Astrocyte (in vitro differentiated cells and primary cell): Measurements from ENCODE around the gene DUS3L. TPM values are rescaled to one million over a fixed set of nuclear protein-coding genes. Genes with fewer than 3 reads are reported as not detected.

ENCODE experiments used
- DNase-seq: peaks from one replicate; pipeline ENCODE4 v3.0.0-alpha.2; 2010; ENCODE audit warnings: low read depth
- FAIRE-seq: peaks from 2 replicates; lab custom pipeline; 2011; peaks lifted over from hg19 to GRCh38; lab: Jason Lieb, UNC
- H2AFZ ChIP-seq: 2 replicates; pipeline ENCODE4 v1.6.0; 2012; ENCODE audit warnings: low read depth, low read length, inconsistent platforms
- H3K27ac ChIP-seq: 2 replicates; pipeline ENCODE4 v1.5.1; 2011; ENCODE audit warnings: low read depth, low read length, inconsistent platforms
- H3K27me3 ChIP-seq: 2 replicates; pipeline ENCODE4 v1.6.0; 2011; ENCODE audit warnings: low read length, inconsistent platforms; ENCODE audit not compliant: insufficient read depth
- H3K36me3 ChIP-seq: 2 replicates; pipeline ENCODE4 v1.5.1; 2011; ENCODE audit warnings: low read length, inconsistent platforms; ENCODE audit not compliant: insufficient read depth
- H3K4me1 ChIP-seq: 2 replicates; pipeline ENCODE4 v1.5.1; 2011; ENCODE audit warnings: low read length, inconsistent platforms; ENCODE audit not compliant: insufficient read depth
- H3K4me2 ChIP-seq: 2 replicates; pipeline ENCODE4 v1.6.0; 2012; ENCODE audit warnings: low read length, inconsistent platforms
- H3K4me3 ChIP-seq: 2 replicates; pipeline ENCODE4 v1.5.1; 2011; ENCODE audit warnings: low read depth, mild to moderate bottlenecking, low read length, inconsistent platforms; ENCODE audit not compliant: insufficient read depth
- H3K79me2 ChIP-seq: 2 replicates; pipeline ENCODE4 v1.6.0; 2012; ENCODE audit warnings: mild to moderate bottlenecking, low read length, inconsistent platforms; ENCODE audit not compliant: insufficient read depth
- H3K9ac ChIP-seq: 2 replicates; pipeline ENCODE4 v1.6.0; 2012; ENCODE audit warnings: mild to moderate bottlenecking, low read length, inconsistent platforms
- H3K9me3 ChIP-seq: 2 replicates; pipeline ENCODE4 v1.5.1; 2012; ENCODE audit warnings: low read depth, mild to moderate bottlenecking, low read length, inconsistent platforms; ENCODE audit not compliant: insufficient read depth
- H4K20me1 ChIP-seq: 2 replicates; pipeline ENCODE4 v1.6.0; 2012; ENCODE audit warnings: low read length, inconsistent platforms; ENCODE audit not compliant: insufficient read depth
- H3K27ac Mint-ChIP-seq: one replicate; pipeline ENCODE4 v1.8.0; 2021; ENCODE audit warnings: mild to moderate bottlenecking, mixed read lengths; ENCODE audit not compliant: unreplicated experiment
- H3K27me3 Mint-ChIP-seq: one replicate; pipeline ENCODE4 v1.8.0; 2021; ENCODE audit warnings: low read depth, mixed read lengths; ENCODE audit not compliant: unreplicated experiment
- H3K36me3 Mint-ChIP-seq: one replicate; pipeline ENCODE4 v1.8.0; 2021; ENCODE audit warnings: low read depth, mixed read lengths; ENCODE audit not compliant: unreplicated experiment
- H3K4me1 Mint-ChIP-seq: one replicate; pipeline ENCODE4 v1.8.0; 2021; ENCODE audit warnings: low read depth, mixed read lengths; ENCODE audit not compliant: unreplicated experiment
- H3K4me3 Mint-ChIP-seq: one replicate; pipeline ENCODE4 v1.8.0; 2021; ENCODE audit warnings: mild to moderate bottlenecking, moderate library complexity, mixed read lengths; ENCODE audit not compliant: unreplicated experiment
- H3K9me3 Mint-ChIP-seq: one replicate; pipeline ENCODE4 v1.8.0; 2021; ENCODE audit warnings: mild to moderate bottlenecking, mixed read lengths; ENCODE audit not compliant: unreplicated experiment
- EZH2 ChIP-seq: IDR thresholded peaks from 2 replicates; pipeline ENCODE4 v1.6.1; 2012; ENCODE audit warnings: mild to moderate bottlenecking, low read length, inconsistent platforms; ENCODE audit not compliant: insufficient read depth
- total RNA-seq: library from RNA; stranded (reverse); gene quantifications from 2 replicates; pipeline ENCODE4 v1.2.1, GENCODE V29; 2021
- TF ChIP-seq, protein P1 (sequence below): IDR thresholded peaks from 2 replicates; pipeline ENCODE4 v1.5.1; 2011; ENCODE audit warnings: low read depth, mild to moderate bottlenecking, inconsistent platforms, low read length, moderate library complexity; ENCODE audit not compliant: insufficient read depth

DUS3L gene
- total RNA-seq, 1 donor from 2014 or later, result 18.4 TPM

GRCh38 chr19:5801796-5802619 is 11.0 kb upstream of the DUS3L start:
- no peak overlapping the region for H3K27ac ChIP-seq
- H3K79me2 ChIP-seq, result no peaks in the 10 kb centered on the region
- DNase-seq, result no peak
- Mint-ChIP-seq H3K27me3 (peaks cover 37% of the 10 kb centered on the region), H3K9me3 (no peaks in the 10 kb centered on the region), H3K27ac (no peak overlapping the region), H3K4me3 (no peak overlapping the region), H3K36me3 (no peaks in the 10 kb centered on the region), H3K4me1 (no peaks in the 10 kb centered on the region)
- no peak overlapping the region for H3K4me2 ChIP-seq
- H3K4me1 ChIP-seq, result peaks cover 5% of the 10 kb centered on the region
- H4K20me1 ChIP-seq, result no peaks in the 10 kb centered on the region
- peaks cover 20% of the 10 kb centered on the region for H3K27me3 ChIP-seq
- no peak overlapping the region for H3K9ac ChIP-seq
- peak overlapping the region; percentile 19 for H2AFZ ChIP-seq
- TF ChIP-seq EZH2, result no peak
- TF ChIP-seq, protein P1, sequence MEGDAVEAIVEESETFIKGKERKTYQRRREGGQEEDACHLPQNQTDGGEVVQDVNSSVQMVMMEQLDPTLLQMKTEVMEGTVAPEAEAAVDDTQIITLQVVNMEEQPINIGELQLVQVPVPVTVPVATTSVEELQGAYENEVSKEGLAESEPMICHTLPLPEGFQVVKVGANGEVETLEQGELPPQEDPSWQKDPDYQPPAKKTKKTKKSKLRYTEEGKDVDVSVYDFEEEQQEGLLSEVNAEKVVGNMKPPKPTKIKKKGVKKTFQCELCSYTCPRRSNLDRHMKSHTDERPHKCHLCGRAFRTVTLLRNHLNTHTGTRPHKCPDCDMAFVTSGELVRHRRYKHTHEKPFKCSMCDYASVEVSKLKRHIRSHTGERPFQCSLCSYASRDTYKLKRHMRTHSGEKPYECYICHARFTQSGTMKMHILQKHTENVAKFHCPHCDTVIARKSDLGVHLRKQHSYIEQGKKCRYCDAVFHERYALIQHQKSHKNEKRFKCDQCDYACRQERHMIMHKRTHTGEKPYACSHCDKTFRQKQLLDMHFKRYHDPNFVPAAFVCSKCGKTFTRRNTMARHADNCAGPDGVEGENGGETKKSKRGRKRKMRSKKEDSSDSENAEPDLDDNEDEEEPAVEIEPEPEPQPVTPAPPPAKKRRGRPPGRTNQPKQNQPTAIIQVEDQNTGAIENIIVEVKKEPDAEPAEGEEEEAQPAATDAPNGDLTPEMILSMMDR, result no peak
- no peak overlapping the region for H3K4me3 ChIP-seq
- no peak for FAIRE-seq
- H3K36me3 ChIP-seq, result no peaks in the 10 kb centered on the region
- no peaks in the 10 kb centered on the region for H3K9me3 ChIP-seq

DNA sequence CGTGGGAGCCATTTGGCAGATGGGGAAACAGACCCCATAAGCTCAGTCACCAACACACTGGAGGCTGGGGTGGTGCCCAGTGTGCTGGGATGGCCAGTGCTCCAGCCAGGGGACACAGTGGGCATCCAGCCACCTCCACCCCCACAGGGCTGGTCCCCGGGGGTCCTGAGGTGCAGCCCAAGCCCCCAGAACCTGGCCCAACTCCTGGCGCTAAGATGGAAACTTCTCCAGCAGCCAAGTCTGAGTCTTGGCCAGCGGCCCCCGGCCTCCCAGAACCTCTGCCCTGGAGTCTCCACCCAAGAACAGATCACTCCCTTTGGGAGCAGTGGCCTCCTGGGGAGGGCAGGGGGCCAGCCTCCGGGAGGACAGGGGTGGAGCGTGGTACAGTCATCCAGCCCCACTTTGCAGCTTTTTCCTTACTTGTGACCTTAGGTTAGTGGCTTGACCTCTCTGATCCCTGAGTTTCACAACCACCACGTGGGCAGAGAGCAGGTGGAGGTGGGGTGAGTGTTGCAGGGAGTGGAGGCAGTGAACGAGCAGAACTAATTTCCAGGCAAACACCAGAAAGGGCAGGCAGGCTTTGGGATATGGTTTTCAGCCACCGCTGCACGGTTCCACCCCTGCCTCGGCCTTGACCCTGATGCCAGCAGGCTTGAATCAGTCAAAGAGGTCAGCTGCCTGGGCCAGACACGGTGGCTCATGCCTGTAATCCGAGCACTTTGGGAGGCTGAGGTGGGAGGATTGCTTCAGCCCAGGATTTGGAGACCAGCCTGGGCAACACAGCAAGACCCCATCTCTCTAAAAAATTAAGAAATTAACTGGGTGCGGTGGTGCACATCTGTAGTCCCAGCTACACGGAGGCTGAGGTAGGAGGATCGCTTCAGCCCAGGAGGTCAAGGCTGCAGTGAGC is 9.7 kb upstream of the DUS3L start:
- H3K4me2 ChIP-seq, result no peak overlapping the region
- Mint-ChIP-seq H3K9me3 (no peaks in the 10 kb centered on the region), H3K4me1 (no peaks in the 10 kb centered on the region), H3K36me3 (no peaks in the 10 kb centered on the region), H3K27ac (no peak overlapping the region), H3K27me3 (peaks cover 31% of the 10 kb centered on the region), H3K4me3 (no peak overlapping the region)
- H3K4me1 ChIP-seq, result peaks cover 5% of the 10 kb centered on the region
- DNase-seq (no peak), FAIRE-seq (no peak)
- H2AFZ ChIP-seq, result no peak overlapping the region
- H3K36me3 ChIP-seq, result no peaks in the 10 kb centered on the region
- no peak overlapping the region for H3K27ac ChIP-seq
- H3K4me3 ChIP-seq, result no peak overlapping the region
- no peak overlapping the region for H3K9ac ChIP-seq
- TF ChIP-seq, protein P1, result no peak
- H3K79me2 ChIP-seq, result no peaks in the 10 kb centered on the region
- H4K20me1 ChIP-seq, result no peaks in the 10 kb centered on the region
- H3K27me3 ChIP-seq, result peaks cover 9% of the 10 kb centered on the region
- H3K9me3 ChIP-seq, result no peaks in the 10 kb centered on the region
